Astrocyte (in vitro differentiated cells and primary cell): ENCODE data around the gene SOAT2.

Source experiments
- EZH2 ChIP-seq: IDR thresholded peaks from 2 replicates; pipeline ENCODE4 v1.6.1; 2012; ENCODE audit warnings: mild to moderate bottlenecking, low read length, inconsistent platforms; ENCODE audit not compliant: insufficient read depth
- TF ChIP-seq, protein P1 (sequence below): IDR thresholded peaks from 2 replicates; pipeline ENCODE4 v1.5.1; 2011; ENCODE audit warnings: low read depth, mild to moderate bottlenecking, inconsistent platforms, low read length, moderate library complexity; ENCODE audit not compliant: insufficient read depth

GRCh38 chr12:53120685-53121525 is 17.6 kb downstream of the SOAT2 start:
- TF ChIP-seq EZH2 = no peak
- TF ChIP-seq, protein P1, sequence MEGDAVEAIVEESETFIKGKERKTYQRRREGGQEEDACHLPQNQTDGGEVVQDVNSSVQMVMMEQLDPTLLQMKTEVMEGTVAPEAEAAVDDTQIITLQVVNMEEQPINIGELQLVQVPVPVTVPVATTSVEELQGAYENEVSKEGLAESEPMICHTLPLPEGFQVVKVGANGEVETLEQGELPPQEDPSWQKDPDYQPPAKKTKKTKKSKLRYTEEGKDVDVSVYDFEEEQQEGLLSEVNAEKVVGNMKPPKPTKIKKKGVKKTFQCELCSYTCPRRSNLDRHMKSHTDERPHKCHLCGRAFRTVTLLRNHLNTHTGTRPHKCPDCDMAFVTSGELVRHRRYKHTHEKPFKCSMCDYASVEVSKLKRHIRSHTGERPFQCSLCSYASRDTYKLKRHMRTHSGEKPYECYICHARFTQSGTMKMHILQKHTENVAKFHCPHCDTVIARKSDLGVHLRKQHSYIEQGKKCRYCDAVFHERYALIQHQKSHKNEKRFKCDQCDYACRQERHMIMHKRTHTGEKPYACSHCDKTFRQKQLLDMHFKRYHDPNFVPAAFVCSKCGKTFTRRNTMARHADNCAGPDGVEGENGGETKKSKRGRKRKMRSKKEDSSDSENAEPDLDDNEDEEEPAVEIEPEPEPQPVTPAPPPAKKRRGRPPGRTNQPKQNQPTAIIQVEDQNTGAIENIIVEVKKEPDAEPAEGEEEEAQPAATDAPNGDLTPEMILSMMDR = no peak
